ENCODE data around the gene JAKMIP1.

JAKMIP1 gene

DNA sequence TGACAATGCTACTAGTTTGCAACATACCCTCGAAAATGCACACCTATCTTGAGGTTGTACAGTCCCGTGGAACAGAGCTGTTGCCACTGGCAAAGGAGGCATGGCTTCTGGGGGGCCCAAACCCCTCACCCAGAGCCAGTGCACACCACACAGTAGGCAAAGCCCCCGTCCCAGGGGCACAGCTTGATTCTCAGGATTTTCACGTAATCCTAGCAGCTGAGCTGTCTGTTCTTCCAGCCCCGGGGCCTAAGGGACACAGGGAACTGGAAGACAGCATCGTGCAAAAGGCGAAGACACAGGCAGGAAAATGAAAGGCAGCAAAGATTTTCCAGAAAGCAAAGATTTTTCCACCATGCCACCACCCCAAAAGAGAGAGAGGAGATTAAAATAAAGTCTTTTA, 77.2 kb downstream of the JAKMIP1 start:
- TF ChIP-seq, protein P1, sequence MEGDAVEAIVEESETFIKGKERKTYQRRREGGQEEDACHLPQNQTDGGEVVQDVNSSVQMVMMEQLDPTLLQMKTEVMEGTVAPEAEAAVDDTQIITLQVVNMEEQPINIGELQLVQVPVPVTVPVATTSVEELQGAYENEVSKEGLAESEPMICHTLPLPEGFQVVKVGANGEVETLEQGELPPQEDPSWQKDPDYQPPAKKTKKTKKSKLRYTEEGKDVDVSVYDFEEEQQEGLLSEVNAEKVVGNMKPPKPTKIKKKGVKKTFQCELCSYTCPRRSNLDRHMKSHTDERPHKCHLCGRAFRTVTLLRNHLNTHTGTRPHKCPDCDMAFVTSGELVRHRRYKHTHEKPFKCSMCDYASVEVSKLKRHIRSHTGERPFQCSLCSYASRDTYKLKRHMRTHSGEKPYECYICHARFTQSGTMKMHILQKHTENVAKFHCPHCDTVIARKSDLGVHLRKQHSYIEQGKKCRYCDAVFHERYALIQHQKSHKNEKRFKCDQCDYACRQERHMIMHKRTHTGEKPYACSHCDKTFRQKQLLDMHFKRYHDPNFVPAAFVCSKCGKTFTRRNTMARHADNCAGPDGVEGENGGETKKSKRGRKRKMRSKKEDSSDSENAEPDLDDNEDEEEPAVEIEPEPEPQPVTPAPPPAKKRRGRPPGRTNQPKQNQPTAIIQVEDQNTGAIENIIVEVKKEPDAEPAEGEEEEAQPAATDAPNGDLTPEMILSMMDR (IDR thresholded peaks at IDR 0.05; ENCODE audit: low read depth, low read length) = no peak
- DNase-seq (ENCODE audit: extremely low read depth, low read depth) = no peak

DNA sequence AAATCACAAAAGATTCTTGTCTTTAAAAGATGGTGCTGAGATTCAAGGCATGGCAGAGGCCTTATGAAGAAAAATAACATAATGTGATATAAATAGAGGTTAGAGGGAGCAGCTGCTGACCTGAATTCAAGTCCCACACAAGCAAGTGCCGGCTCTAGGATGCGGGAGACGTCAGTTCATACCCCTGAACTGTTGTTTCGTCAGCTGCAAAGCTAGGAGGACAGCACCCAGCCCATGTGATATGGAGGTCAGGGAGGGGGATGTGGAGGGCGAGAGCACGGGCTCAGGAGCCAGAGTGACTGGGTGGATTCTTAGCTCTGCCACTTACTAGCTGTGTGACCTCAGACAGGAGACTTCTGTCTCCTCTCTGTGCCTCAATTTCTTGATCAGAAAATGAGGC, 77.9 kb downstream of the JAKMIP1 start:
- DNase-seq (ENCODE audit: extremely low read depth, low read depth) = no peak
- TF ChIP-seq, protein P1 (IDR thresholded peaks at IDR 0.05; ENCODE audit: low read depth, low read length) = no peak

DNA sequence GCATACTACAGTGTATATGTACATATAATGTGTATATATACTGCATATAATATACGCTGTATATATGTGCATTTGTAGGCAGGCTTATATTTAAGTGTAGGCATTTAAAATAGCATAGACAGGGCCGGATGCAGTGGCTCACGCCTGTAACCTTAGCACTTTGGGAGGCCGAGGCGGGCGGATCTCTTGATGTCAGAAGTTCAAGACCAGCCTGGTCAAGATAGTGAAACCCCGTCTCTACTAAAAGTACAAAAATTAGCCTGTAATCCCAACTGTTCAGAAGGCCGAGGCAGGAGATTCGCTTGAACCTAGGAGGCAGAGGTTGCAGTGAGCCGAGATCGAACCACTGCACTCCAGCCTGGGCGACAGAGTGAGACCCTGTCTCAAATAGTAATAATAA, 78.4 kb downstream of the JAKMIP1 start:
- DNase-seq (ENCODE audit: extremely low read depth, low read depth) = no peak
- TF ChIP-seq, protein P1 (IDR thresholded peaks at IDR 0.05; ENCODE audit: low read depth, low read length) = no peak

DNA sequence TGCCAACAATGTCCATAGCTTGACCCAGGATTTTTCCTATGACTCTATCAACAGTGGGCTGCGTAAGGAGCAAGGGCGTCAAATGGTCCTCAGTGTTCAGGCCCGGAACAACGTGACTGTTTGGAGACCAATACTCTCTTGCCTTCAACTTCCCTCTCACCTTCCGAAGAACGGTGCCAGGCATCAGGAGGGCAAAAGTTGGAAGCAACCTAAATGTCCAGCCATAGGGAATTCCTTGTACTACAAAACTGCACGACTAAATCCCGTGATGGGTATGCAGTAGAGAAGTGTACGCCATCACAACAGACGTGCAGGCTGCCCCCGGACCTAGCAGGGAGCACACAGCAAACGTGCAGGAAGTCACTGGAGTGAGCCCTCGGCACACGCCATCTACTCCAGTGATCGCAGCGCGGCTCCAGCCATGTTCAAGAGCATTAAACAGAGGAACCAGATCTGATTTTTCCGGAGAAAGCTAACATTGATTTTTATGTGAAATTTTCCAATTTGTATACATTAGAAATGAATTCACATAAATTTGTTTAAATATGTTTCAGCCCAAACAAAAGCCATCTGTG, 79.0 kb downstream of the JAKMIP1 start:
- DNase-seq (ENCODE audit: extremely low read depth, low read depth) = no peak
- TF ChIP-seq, protein P1 (IDR thresholded peaks at IDR 0.05; ENCODE audit: low read depth, low read length) = no peak

DNA sequence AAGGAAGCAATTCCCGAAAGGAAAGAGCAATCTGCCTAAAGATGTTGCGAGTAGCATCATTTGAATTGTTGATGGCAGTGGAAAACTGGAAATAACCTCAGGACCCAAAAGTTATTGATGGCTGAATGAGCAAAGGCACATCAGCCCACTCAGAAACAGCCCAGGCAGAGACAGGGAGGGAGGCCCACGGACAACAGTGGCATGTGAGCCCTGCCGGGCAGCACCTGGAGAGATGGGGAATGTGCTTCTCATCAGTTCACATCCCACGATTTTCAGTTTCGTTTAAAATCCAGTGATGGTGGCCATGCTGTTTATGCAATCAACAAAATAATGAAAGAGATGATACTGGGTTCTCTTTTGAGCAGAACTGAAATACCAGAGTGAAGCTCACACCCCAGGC, 80.0 kb downstream of the JAKMIP1 start:
- no peak for DNase-seq (ENCODE audit: extremely low read depth, low read depth)
- TF ChIP-seq, protein P1 (IDR thresholded peaks at IDR 0.05; ENCODE audit: low read depth, low read length) = no peak

DNA sequence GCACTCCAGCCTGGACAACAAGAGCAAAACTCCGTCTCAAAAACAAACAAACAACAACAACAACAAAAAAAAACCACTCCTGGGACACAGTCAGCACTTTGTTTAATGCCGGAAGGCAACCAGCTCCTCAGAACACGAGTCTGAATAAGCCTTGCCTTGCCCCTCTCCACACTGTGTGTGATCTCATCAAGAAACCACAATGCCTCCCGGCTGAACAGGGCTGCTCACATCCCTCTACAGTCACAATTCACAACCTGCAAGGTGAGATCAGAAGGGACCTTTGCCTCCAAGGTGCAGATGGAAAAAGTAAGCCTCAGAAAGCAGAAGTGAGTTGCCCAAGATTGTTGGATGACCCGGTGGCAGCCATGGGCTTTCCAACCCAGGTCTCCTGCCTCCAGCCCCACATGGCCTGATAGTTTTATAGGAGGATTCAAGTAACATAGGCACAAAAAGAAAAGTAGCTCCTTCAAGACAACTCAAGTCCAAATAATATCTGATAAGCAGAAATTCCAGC, 80.8 kb downstream of the JAKMIP1 start:
- TF ChIP-seq, protein P1 (IDR thresholded peaks at IDR 0.05; ENCODE audit: low read depth, low read length) = no peak

DNA sequence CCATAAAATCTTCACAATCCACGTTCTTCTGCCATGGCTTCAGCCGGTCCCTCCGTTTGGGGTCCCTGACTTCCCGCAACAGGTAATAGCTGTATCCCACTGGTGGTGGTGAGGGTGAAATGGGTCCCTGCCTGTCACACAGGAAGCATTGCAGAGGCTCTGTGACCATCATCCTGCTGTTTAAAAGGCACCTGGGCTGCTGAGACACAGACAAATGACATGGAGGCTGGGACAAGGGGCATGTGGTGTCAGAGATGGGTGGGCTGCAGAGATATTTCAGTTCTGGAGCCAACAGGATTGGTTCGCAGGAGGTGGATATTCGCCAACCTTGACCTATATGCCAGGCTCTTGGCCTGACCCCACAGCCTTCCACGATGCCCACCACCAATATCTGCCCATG, 82.1 kb downstream of the JAKMIP1 start:
- TF ChIP-seq, protein P1 (IDR thresholded peaks at IDR 0.05; ENCODE audit: low read depth, low read length) = no peak
- no peak for DNase-seq (ENCODE audit: extremely low read depth, low read depth)

More for the DNA sequence above, 80.8 kb downstream of the JAKMIP1 start:
- DNase-seq (ENCODE audit: extremely low read depth, low read depth) = no peak
